Measurements from ENCODE around the gene NPR2. TPM values are rescaled to one million over a fixed set of nuclear protein-coding genes. Genes with fewer than 3 reads are reported as not detected.

Gene NPR2
- total RNA-seq, 1 experiment from 2014 or later, result 12.5 TPM

DNA sequence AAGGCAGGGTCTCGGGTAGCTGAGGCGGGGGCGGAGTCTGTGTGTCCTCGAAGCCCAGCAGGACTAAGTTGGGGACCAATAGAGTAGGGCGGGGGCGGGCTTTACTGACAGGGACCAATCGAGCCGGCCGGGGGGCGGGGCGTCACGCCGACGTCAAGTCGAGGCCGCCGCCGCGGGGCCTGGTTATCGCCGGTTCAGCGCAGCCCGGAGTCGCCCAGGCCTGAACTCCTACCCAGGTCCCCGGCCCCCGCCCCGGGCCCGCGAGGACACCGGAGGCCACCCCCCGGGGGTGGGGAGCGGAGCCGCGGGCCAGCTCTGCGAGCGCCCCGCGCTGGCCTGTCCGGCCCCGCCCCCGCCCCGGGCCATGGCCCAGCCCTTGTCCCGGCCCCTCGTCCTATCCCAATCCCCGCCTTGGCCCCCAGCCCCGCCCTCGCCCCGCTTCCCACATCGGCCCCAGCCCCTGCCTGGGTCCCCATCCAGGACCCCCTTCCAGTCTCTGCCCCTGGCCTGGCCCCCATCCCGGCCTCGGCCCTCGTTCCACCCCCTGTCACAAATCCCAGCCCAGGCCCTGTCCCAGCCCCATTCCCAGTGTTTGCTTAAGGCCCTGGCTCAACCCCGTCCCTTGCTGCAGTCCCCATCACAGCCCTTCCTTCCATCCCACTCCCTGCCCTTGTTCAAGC, 37.8 kb downstream of the NPR2 start, which contains the start of gene TMEM8B:
TMEM8B (plus strand) TSS at position 145 of the 680 bp plus-strand sequence; CDS start at position 365, 220 bp downstream.
- TF ChIP-seq, protein P1, sequence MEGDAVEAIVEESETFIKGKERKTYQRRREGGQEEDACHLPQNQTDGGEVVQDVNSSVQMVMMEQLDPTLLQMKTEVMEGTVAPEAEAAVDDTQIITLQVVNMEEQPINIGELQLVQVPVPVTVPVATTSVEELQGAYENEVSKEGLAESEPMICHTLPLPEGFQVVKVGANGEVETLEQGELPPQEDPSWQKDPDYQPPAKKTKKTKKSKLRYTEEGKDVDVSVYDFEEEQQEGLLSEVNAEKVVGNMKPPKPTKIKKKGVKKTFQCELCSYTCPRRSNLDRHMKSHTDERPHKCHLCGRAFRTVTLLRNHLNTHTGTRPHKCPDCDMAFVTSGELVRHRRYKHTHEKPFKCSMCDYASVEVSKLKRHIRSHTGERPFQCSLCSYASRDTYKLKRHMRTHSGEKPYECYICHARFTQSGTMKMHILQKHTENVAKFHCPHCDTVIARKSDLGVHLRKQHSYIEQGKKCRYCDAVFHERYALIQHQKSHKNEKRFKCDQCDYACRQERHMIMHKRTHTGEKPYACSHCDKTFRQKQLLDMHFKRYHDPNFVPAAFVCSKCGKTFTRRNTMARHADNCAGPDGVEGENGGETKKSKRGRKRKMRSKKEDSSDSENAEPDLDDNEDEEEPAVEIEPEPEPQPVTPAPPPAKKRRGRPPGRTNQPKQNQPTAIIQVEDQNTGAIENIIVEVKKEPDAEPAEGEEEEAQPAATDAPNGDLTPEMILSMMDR (conservative IDR thresholded peaks at IDR 0.05), result no peak

More for the DNA sequence above, 37.8 kb downstream of the NPR2 start, which contains the start of gene TMEM8B:
- DNase-seq, result peak; percentile 97
- Histone ChIP-seq H3K79me2 (ENCODE audit: insufficient read depth, low read length) (no peaks in the 10 kb centered on the region), H2AK5ac (ENCODE audit: insufficient read length, low read length) (no peak within 1 kb of the TSS), H3K4me1 (ENCODE audit: insufficient read depth, low read length) (peaks cover 3% of the 10 kb centered on the region; the same call in 1 of the 2 replicates), H2BK120ac (ENCODE audit: low read depth, low read length, poor library complexity, severe bottlenecking) (no peak within 1 kb of the TSS), H3K56ac (ENCODE audit: insufficient read length, low read depth, low read length) (no peak within 1 kb of the TSS), H3K9ac (ENCODE audit: extremely low read depth, insufficient read length, low read length) (peak within 1 kb of the TSS; percentile 66), H3K23me2 (ENCODE audit: insufficient read length, low read depth, low read length, poor library complexity, severe bottlenecking) (peaks cover 12% of the 10 kb centered on the region), H4K5ac (ENCODE audit: insufficient read length, low read depth, low read length) (no peak within 1 kb of the TSS), H3K4me2 (ENCODE audit: insufficient read depth, insufficient read length, low read length) (peak within 1 kb of the TSS; percentile 77), H2BK5ac (ENCODE audit: insufficient read length, low read length) (no peak within 1 kb of the TSS), H2BK15ac (ENCODE audit: low read depth, low read length) (no peak within 1 kb of the TSS), H3K79me1 (ENCODE audit: insufficient read depth, low read depth, low read length, poor library complexity, severe bottlenecking) (no peaks in the 10 kb centered on the region), H4K8ac (replicated peaks; ENCODE audit: insufficient read length, low read depth, low read length) (no peak within 1 kb of the TSS), H2AFZ (ENCODE audit: low read length) (peak within 1 kb of the TSS; percentile 97), H3K18ac (ENCODE audit: insufficient read length, low read depth, low read length) (peak within 1 kb of the TSS; percentile 77), H2BK12ac (ENCODE audit: insufficient read length, low read depth, low read length) (no peak within 1 kb of the TSS), H3K23ac (ENCODE audit: insufficient read length, low read depth, low read length) (no peak within 1 kb of the TSS), H3K27ac (ENCODE audit: insufficient read length, low read depth, low read length) (no peak within 1 kb of the TSS), H3K9me3 (ENCODE audit: control insufficient read depth, low read depth, low read length) (no peaks in the 10 kb centered on the region), H4K20me1 (ENCODE audit: control insufficient read depth, insufficient read depth, insufficient read length) (no peaks in the 10 kb centered on the region), H3K27me3 (ENCODE audit: insufficient read depth, low read length) (no peaks in the 10 kb centered on the region), H4K91ac (ENCODE audit: insufficient read length, low read depth, low read length) (no peak within 1 kb of the TSS), H3T11ph (ENCODE audit: low read length) (no peak within 1 kb of the TSS), H3K14ac (ENCODE audit: insufficient read depth, low read length) (peak within 1 kb of the TSS; percentile 67; the same call in 1 of the 2 replicates), H3K4ac (ENCODE audit: low read depth, low read length) (no peak within 1 kb of the TSS), H2BK20ac (ENCODE audit: low read depth, low read length, poor library complexity, severe bottlenecking) (no peak within 1 kb of the TSS)
- Mint-ChIP-seq H3K4me3 (peak within 1 kb of the TSS; percentile 77 to 87), H3K4me1 (peaks cover 27 to 32% of the 10 kb centered on the region in 2 experiments), H3K9me3 (no peaks in the 10 kb centered on the region; a peak in 1 of 5 replicates), H3K27me3 (ENCODE audit: low read depth) (peaks cover 2% of the 10 kb centered on the region), H3K27ac (peak within 1 kb of the TSS; percentile 65 to 95 (median 94); a peak in 6 of 7 replicates), H3K36me3 (ENCODE audit: insufficient read depth in 1 of 3, low read depth in 3 of 3) (no peaks in the 10 kb centered on the region)
- no CpG with 5 or more reads among the region's 53 CpGs for WGBS (ENCODE audit: extremely low coverage, insufficient read length, low lambda C conversion rate)
